Effector memory CD4-positive, alpha-beta T cell (primary cell): ENCODE results near the gene SHBG.
"Not testable (repeated sequence)": the region's sequence is repeated elsewhere in the genome, so short reads cannot be mapped to it uniquely, and the experiment has no call there.

ENCODE experiments used
- DNase-seq, 3 donors: peaks; one replicate each; pipeline ENCODE4 v3.0.0-alpha.2; 2020
- H3K27ac ChIP-seq: 2 replicates; pipeline ENCODE4 v1.7.0; 2013; ENCODE audit warnings: mild to moderate bottlenecking, low read length, moderate library complexity; ENCODE audit not compliant: insufficient read depth, poor library complexity, severe bottlenecking
- H3K27me3 ChIP-seq: replicated peaks from 2 replicates; pipeline ENCODE4 v1.7.0; 2013; ENCODE audit warnings: mild to moderate bottlenecking, low read length; ENCODE audit not compliant: insufficient read depth, control insufficient read depth, poor library complexity, severe bottlenecking
- H3K36me3 ChIP-seq: 2 replicates; pipeline ENCODE4 v1.7.0; 2013; ENCODE audit warnings: mild to moderate bottlenecking, low read length, moderate library complexity; ENCODE audit not compliant: control insufficient read depth, insufficient read depth
- H3K4me1 ChIP-seq: 2 replicates; pipeline ENCODE4 v1.7.0; 2013; ENCODE audit warnings: low read length, mild to moderate bottlenecking; ENCODE audit not compliant: control insufficient read depth, insufficient read depth, poor library complexity, severe bottlenecking
- H3K4me3 ChIP-seq: 2 replicates; pipeline ENCODE4 v1.7.0; 2013; ENCODE audit warnings: low read length, low read depth, mild to moderate bottlenecking; ENCODE audit not compliant: insufficient read depth, poor library complexity, severe bottlenecking
- H3K9me3 ChIP-seq: 2 replicates; pipeline ENCODE4 v1.7.0; 2013; ENCODE audit warnings: mild to moderate bottlenecking, low read length, moderate library complexity; ENCODE audit not compliant: control insufficient read depth

The SHBG gene

DNA sequence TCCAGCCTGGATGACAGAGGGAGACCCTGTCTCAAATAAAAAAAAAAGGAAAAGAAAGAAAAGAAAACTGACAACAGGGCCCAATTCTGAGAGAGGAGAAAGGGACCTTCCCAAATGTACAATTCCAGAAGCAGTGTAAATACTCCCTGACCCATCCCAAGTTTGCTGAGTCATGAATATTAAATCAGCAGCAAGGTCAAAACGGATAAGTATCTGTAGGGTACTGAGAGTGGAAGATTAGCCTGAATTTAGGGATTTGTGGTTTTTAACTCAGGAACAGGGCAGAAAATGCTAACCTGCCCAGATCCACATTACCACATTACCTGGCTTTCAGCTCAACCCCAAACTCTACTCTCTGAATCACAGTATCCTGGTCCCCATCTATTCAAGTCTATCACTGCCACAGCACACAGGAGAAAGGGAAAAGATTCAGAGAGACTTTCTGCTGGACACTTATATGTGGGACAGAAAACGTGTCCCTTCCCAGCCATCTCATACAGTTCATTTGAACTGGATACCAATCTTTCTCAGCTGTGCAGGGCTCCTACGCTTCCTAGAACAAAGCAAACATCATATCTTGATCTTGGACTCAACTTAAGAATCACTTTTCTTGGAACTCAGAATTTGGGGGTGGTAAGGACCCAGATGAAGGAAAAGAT is 18.2 kb upstream of the SHBG start:
- no peak for DNase-seq
- H3K27me3 ChIP-seq = no peaks in the 10 kb centered on the region
- H3K4me3 ChIP-seq = no peak overlapping the region
- peaks cover 9% of the 10 kb centered on the region for H3K36me3 ChIP-seq
- H3K4me1 ChIP-seq = peaks cover 17% of the 10 kb centered on the region
- no peaks in the 10 kb centered on the region for H3K9me3 ChIP-seq
- H3K27ac ChIP-seq = no peak overlapping the region

DNA sequence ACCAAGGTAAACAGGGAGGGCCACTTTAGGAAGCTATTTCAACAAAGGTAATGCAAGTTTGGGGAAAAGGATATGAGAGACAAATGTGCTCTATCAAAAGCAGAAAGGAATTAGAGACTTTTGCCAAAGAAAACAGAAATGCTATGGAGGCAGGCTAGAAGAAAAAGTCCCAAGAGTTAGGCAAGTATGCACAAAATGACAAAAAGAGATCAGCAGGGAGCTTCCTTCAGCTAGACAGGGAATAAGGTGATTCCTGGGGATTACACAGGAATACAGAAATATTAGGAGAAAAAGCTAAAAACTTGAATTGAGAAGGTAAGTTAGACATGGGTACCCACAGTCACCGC is 17.7 kb upstream of the SHBG start:
- H3K9me3 ChIP-seq = no peaks in the 10 kb centered on the region
- H3K4me3 ChIP-seq = no peak overlapping the region
- H3K36me3 ChIP-seq = peaks cover 9% of the 10 kb centered on the region
- H3K27ac ChIP-seq = no peak overlapping the region
- no peak for DNase-seq
- peaks cover 17% of the 10 kb centered on the region for H3K4me1 ChIP-seq
- no peaks in the 10 kb centered on the region for H3K27me3 ChIP-seq

DNA sequence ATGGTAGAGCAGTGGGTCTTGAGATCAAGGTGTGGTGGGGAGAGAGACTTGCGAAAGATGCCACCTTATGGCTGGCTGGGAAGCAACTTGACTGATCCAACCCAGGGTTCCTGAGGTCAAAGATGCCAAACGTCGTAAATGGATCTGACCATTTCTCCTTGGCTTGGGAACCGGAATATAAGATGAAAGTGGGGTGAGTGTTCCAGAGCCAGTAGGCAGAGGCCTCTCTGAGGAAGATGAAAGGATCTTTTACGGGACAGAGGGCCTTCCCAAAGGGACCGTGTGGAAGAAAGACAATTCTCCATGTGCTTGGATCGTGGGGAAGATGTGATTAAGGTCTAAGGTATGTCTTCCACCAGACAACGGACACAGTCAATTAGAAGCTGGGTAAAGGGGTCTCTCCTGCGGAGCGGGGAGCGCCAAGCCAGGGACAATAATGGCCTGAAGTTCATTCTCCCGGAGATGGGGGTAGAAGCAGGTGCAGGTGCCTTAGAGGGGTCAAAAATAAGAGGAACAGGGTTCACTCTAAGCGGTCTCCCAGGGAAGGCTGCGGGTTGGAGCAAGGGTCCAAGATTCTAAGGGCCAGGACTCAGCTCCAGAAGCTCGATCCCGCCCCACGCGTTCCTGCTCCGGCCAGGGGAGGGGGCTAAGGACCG is 16.0 kb upstream of the SHBG start:
- H3K4me1 ChIP-seq = peaks cover 17% of the 10 kb centered on the region
- H3K27me3 ChIP-seq = no peaks in the 10 kb centered on the region
- H3K27ac ChIP-seq = peak overlapping the region; percentile 75
- no peak for DNase-seq
- H3K4me3 ChIP-seq = peak overlapping the region; percentile 71
- H3K36me3 ChIP-seq = peaks cover 4% of the 10 kb centered on the region
- H3K9me3 ChIP-seq = no peaks in the 10 kb centered on the region

DNA sequence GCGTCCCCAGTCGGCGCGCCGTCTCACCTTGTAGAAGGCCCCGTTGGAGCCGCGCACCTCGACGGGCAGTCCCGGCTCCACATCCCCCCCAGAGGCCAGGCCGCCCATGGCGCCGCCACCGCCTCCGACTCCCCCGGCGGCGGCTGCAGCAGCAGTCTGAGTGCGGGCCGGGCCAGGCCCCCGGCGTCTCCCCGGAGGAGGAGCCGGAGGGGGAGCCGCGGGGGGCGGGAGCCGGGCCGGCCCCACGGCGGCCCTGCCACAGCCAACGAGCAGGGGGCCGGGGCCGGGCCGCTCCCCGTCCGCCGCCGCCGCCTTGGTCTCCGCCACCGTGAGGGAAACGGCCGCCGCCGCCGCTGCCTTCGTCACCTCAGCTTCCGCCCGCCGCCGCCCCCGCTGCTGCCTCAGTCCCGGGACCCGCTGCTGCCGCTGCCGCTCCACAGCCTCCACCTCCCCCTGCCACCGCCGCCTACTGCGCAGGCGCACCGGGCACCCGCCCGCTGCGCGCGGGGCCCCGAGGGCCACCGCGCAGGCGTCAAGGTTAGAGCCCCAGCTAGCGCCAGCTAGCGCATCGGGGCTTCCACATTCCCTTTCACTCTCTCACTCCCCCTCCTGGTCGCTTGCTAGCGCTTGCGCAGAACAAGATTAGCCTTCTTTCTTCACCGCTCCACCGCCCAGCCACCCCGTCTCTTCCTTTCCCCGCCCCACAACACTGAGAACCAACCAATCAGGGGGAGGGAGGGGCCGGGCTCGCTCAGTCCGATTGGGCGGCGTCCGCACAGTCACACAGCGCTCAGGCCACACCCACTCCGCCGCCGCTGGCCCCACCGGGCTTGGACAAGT is 15.3 kb upstream of the SHBG start, which contains the start of gene FXR2:
FXR2 (minus strand) TSS at position 473 of the 840 bp plus-strand sequence; CDS start at position 108, 365 bp downstream.
- Histone ChIP-seq H3K27me3 (no peaks in the 10 kb centered on the region), H3K9me3 (no peaks in the 10 kb centered on the region), H3K4me1 (peaks cover 17% of the 10 kb centered on the region), H3K4me3 (peak within 1 kb of the TSS; percentile 71), H3K27ac (peak within 1 kb of the TSS; percentile 75), H3K36me3 (peaks cover 4% of the 10 kb centered on the region)
- peak; percentile 97 to 99 (median 98) for DNase-seq

DNA sequence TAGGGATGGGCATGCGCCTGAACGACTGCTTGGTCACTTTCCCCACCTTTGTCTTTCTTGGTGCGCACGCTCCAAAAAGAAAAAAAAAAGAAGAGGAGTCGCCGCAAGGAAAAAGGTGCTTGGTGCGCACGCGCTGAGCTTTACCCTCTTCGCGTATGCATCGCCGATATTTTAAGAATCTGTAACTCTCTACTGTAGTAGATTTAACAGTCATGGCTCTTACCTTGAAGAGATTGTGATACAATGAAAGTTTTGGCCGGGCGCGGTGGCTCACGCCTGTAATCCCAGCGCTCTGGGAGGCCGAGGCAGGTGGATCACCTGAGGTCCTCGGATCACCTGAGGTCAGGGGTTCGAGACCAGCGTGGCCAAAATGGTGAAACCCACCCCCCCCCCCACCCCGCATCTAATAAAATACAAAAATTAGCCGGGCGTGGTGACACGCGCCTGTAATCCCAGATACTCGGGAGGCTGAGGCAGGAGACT is 14.6 kb upstream of the SHBG start:
- DNase-seq = no peak
- H3K9me3 ChIP-seq = no peaks in the 10 kb centered on the region
- peaks cover 4% of the 10 kb centered on the region for H3K36me3 ChIP-seq
- peak overlapping the region; percentile 69 for H3K27ac ChIP-seq
- peaks cover 17% of the 10 kb centered on the region for H3K4me1 ChIP-seq
- peak overlapping the region; percentile 70 for H3K4me3 ChIP-seq
- H3K27me3 ChIP-seq = no peaks in the 10 kb centered on the region

DNA sequence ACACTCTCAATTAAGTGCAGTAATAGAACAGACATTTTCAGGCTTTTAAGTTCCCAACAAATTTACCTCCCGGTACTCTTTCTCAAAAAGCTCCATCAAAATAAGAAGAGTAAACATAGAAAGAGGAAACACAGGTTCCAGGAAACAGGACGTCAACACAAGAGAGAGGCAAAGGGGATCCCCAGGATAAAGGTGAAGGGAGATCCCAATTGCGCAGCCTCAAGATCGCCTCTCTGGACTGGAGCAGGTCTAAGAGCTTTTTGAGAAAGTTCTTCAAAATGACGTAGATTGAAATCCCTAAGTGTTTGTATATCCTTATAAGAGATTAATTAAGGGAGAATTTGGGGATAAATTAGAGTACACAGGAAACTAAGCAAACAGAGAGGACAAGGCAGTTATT is 11.3 kb upstream of the SHBG start:
- DNase-seq = no peak
- no peaks in the 10 kb centered on the region for H3K9me3 ChIP-seq
- peaks cover 7% of the 10 kb centered on the region for H3K4me1 ChIP-seq
- H3K4me3 ChIP-seq = no peak overlapping the region
- H3K27ac ChIP-seq = no peak overlapping the region
- no peaks in the 10 kb centered on the region for H3K27me3 ChIP-seq
- H3K36me3 ChIP-seq = no peaks in the 10 kb centered on the region

DNA sequence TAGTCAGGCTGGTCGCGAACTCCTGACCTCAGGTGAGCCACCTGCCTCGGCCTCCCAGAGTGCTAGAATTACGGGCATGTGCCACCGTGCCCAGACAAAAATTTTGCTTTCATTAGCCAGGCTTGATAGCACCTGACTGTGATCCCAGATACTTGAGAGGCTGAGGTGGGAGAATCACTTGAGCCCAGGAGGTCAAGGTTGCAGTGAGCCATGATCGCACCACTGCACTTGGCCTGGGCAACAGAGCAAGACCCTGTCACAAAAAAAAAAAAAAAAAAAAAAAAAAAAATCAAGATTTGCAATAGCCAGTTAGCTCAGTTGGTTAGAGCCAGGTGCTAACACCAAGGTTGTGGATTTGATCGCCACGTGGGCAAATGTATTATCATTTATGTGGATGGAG is 9.1 kb upstream of the SHBG start:
- Histone ChIP-seq H3K4me3 (no peak overlapping the region), H3K27me3 (no peaks in the 10 kb centered on the region), H3K4me1 (no peaks in the 10 kb centered on the region), H3K36me3 (no peaks in the 10 kb centered on the region), H3K27ac (no peak overlapping the region), H3K9me3 (no peaks in the 10 kb centered on the region)
- DNase-seq = no peak

DNA sequence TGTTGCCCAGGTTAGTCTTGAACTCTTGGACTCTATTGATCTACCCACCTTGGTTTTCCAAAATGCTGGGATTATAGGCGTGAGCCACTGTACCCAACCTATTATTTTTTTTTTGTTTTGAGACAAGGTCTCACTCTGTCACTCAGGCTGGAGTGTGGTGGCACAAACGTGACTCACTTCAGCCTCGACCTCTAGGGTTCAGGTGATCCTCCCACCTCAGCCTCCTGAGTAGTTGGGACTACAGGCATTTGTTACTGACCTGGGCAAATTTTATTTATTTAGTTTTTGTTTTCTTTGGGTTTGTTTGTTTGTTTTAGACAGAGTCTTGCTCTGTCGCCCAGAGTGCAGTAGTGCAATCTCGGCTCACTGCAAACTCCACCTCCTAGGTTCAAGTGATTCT is 6.3 kb upstream of the SHBG start:
- Histone ChIP-seq H3K4me1 (peaks cover 11% of the 10 kb centered on the region), H3K4me3 (no peak overlapping the region), H3K27ac (no peak overlapping the region), H3K9me3 (no peaks in the 10 kb centered on the region), H3K27me3 (no peaks in the 10 kb centered on the region), H3K36me3 (no peaks in the 10 kb centered on the region)
- no peak for DNase-seq

DNA sequence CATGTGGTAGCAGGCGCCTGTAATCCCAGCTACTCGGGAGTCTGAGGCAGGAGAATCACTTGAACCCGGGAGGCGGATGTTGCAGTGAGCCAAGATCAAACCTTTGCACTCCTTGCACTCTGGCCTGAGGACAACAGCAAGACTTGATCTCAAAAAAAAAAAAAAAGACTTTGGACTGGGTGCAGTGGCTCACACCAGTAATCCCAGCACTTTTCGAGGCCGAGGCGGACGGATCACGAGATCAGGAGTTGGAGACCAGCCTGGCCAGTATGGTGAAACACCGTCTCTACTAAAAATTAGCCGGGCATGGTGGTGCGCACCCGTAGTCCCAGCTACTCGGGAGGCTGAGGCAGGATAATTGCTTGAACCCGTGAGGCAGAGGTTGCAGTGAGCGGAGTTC is 4.2 kb upstream of the SHBG start:
- H3K9me3 ChIP-seq, H3K27me3 ChIP-seq, H3K4me3 ChIP-seq, H3K36me3 ChIP-seq, DNase-seq, H3K27ac ChIP-seq: not testable (repeated sequence)
- peaks cover 11% of the 10 kb centered on the region for H3K4me1 ChIP-seq

DNA sequence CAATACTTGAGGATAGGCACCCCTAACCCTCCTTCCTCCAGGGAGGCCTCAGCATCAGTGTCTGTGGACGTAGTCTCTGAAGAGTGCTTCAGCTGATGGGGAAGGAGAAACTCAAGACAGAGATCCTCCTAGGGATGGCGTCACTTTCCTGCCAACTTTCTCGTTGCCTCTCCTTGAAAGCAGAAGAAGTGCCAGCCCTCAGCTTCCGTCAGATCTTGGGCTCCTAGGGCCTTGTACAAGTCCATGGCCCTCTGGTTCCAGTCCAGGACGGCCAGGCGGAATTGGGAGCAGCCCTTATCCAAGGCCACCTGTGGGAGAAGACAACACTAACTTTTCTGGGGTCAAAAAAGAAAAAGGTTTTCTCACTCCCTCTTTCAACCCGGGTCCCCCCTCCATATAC is 3.6 kb upstream of the SHBG start:
- Histone ChIP-seq H3K4me1 (peaks cover 11% of the 10 kb centered on the region), H3K36me3 (no peaks in the 10 kb centered on the region), H3K4me3 (no peak overlapping the region), H3K27ac (no peak overlapping the region), H3K27me3 (no peaks in the 10 kb centered on the region), H3K9me3 (no peaks in the 10 kb centered on the region)
- DNase-seq = no peak
